Measurements from ENCODE around the gene PLCZ1.

PLCZ1 gene

DNA sequence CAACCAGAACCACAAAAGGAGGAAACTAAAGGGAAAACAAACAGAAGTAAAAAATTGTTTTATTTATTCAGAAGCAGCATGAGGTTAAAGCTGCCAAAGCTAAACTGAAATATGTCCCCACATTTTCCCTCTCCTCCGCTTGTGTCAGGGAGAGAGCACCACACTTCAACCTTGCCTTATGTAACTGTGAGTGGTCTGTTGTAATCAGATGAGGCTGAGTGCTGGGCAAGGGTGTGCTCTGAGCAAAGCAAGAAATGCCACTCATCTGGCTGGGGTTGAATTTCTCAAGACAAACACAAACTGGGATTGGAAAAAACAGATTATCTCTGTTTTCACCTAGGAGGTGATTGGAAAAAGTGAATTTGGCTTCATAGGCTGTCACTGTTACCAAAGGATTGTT, 12.3 kb upstream of the PLCZ1 start:
- no peaks in the 10 kb centered on the region for H3K9me3 ChIP-seq (ENCODE audit: control insufficient read depth, low read length)
- H3K4me1 ChIP-seq (ENCODE audit: control insufficient read depth, insufficient read depth, low read length, poor library complexity, severe bottlenecking), result peaks cover 67% of the 10 kb centered on the region
- no CpG with 5 or more reads among the region's 1 CpG for WGBS, 2 experiments (ENCODE audit: insufficient coverage in 2 of 2)
- H3K36me3 ChIP-seq (ENCODE audit: control insufficient read depth, insufficient read depth, low read length), result no peaks in the 10 kb centered on the region
- no peak overlapping the region for H3K4me3 ChIP-seq (ENCODE audit: extremely low read depth, insufficient read depth, low read length, poor library complexity, severe bottlenecking)
- H3K27ac ChIP-seq (ENCODE audit: low read depth, low read length, severe bottlenecking), result no peak overlapping the region

DNA sequence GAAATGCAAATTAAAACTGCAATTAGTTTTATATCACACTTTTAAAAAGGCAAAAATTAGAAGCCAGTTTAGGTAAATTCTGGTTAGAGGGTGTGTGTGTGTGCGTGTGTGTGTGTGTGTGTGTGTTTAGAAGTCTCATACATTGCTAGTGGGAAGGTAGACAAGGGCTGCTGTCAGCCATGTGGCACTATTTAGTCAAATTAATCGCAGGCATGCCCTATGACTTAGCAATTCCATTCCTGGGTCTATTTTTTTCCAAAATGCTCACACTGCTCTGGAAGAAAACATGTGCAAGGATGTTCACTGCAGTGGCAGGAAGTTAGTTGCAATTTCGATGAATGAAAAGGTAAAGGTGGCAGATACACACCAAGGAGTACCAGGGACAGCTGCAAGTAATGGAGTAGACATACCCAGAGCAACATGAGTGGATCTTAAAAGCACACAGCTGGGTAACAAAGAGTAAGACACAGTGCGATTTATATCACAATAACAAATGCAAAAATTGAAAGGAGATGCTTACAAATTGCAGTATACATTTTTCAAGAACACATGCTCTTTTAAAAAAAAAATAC, 11.7 kb upstream of the PLCZ1 start:
- peaks cover 64% of the 10 kb centered on the region for H3K4me1 ChIP-seq (ENCODE audit: control insufficient read depth, insufficient read depth, low read length, poor library complexity, severe bottlenecking)

DNA sequence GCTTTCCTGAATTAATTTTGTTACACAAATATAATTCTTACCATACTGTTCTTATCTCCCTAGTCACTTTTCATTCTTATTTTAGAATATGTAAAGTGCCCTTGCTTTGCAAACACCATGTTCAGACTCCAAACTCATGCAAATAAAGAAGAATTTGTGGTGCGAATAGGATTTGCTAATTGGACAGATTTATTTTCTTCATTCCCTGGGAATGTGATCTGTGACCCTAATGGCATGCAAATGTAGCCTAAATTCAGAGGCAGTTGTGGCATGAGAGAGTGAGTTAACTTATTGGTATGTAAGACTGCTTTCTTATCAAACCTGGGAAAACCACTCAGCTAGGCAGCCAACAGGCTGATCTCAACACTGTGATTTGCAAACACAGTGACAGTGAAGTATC, 10.1 kb upstream of the PLCZ1 start:
- Histone ChIP-seq H3K4me3 (ENCODE audit: extremely low read depth, insufficient read depth, low read length, poor library complexity, severe bottlenecking) (no peak overlapping the region), H3K4me1 (ENCODE audit: control insufficient read depth, insufficient read depth, low read length, poor library complexity, severe bottlenecking) (peaks cover 48% of the 10 kb centered on the region), H3K9me3 (ENCODE audit: control insufficient read depth, low read length) (no peaks in the 10 kb centered on the region), H3K36me3 (ENCODE audit: control insufficient read depth, insufficient read depth, low read length) (no peaks in the 10 kb centered on the region), H3K27ac (ENCODE audit: low read depth, low read length, severe bottlenecking) (peak overlapping the region; percentile 86)
- WGBS, 2 experiments (ENCODE audit: insufficient coverage in 2 of 2), result no CpG with 5 or more reads among the region's 1 CpG

More for the DNA sequence above, 11.7 kb upstream of the PLCZ1 start:
- Histone ChIP-seq H3K4me3 (ENCODE audit: extremely low read depth, insufficient read depth, low read length, poor library complexity, severe bottlenecking) (no peak overlapping the region), H3K36me3 (ENCODE audit: control insufficient read depth, insufficient read depth, low read length) (no peaks in the 10 kb centered on the region), H3K27ac (ENCODE audit: low read depth, low read length, severe bottlenecking) (no peak overlapping the region), H3K9me3 (ENCODE audit: control insufficient read depth, low read length) (no peaks in the 10 kb centered on the region)
- 97 to 100% methylated on average over 2 to 3 of the region's 4 CpGs for WGBS, 2 experiments (ENCODE audit: insufficient coverage in 2 of 2)

DNA sequence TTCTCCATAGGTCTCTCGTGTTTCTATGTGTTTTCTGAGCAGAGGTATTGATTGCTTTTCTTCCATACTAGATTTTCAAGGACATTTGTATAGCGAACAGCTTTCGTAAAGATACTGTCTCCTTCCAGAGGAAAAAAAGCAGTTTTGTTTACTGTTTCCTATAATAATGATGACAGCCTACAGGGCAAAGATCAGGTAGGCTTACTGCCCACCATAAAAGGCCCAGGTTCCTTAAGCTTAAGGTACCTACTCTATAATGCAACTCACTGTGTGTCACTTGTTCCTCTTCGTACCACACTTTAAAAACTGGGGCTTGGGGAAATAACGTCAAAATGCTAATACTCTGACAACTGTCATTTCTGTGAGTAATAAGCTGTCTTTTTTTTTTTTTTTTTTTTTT, 6.7 kb downstream of the PLCZ1 start:
- WGBS, 2 experiments (ENCODE audit: insufficient coverage in 2 of 2), result no CpG with 5 or more reads among the region's 5 CpGs
- Histone ChIP-seq H3K4me1 (ENCODE audit: control insufficient read depth, insufficient read depth, low read length, poor library complexity, severe bottlenecking) (no peaks in the 10 kb centered on the region), H3K4me3 (ENCODE audit: extremely low read depth, insufficient read depth, low read length, poor library complexity, severe bottlenecking) (no peak overlapping the region), H3K36me3 (ENCODE audit: control insufficient read depth, insufficient read depth, low read length) (no peaks in the 10 kb centered on the region), H3K9me3 (ENCODE audit: control insufficient read depth, low read length) (no peaks in the 10 kb centered on the region), H3K27ac (ENCODE audit: low read depth, low read length, severe bottlenecking) (no peak overlapping the region)

DNA sequence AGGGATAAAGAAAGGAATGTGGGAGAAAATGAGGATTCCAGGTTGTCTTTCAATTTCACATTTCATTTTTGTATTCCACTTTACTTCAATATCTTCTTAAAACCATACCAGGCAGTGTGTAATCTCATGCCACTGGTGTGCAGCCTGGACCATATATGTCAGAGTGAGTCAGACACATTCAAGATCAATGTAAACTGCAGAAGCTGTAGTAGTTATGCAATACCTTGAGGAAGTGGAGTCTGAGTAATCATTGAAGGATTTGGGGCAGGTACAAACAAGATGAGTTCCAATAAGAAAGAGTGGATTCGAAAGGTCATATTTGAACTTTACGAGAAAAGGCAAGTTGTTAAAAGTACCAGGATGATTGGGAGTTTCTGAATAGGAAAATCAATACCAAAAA, 14.1 kb downstream of the PLCZ1 start:
- Histone ChIP-seq H3K36me3 (ENCODE audit: control insufficient read depth, insufficient read depth, low read length) (no peaks in the 10 kb centered on the region), H3K9me3 (ENCODE audit: control insufficient read depth, low read length) (no peaks in the 10 kb centered on the region), H3K4me3 (ENCODE audit: extremely low read depth, insufficient read depth, low read length, poor library complexity, severe bottlenecking) (no peak overlapping the region), H3K27ac (ENCODE audit: low read depth, low read length, severe bottlenecking) (no peak overlapping the region), H3K4me1 (ENCODE audit: control insufficient read depth, insufficient read depth, low read length, poor library complexity, severe bottlenecking) (no peaks in the 10 kb centered on the region)
- 93 to 100% methylated on average over 2 of the region's 2 CpGs for WGBS, 2 experiments (ENCODE audit: insufficient coverage in 2 of 2)

DNA sequence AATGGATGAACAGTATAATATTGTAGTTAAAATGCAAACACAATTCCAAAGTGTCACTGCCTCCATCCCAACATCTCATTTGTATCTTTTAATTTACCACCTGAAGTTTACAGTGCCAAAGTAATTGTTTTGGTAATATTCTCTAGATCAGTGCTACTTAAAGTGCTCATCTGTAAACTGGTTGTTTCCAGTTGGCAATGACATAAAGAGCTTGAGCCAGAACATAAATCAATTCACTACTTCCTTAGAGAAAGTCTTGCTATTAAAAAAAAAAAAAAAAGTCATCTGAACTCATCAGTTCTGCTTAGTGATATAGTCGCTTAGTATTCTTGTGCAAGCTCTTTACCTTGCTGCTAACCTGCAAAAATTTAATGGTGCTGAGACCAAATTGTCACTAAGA, 16.4 kb downstream of the PLCZ1 start:
- no peaks in the 10 kb centered on the region for H3K4me1 ChIP-seq (ENCODE audit: control insufficient read depth, insufficient read depth, low read length, poor library complexity, severe bottlenecking)
- 67 to 100% methylated on average over 1 of the region's 1 CpG for WGBS, 2 experiments (ENCODE audit: insufficient coverage in 2 of 2)
- H3K36me3 ChIP-seq (ENCODE audit: control insufficient read depth, insufficient read depth, low read length), result no peaks in the 10 kb centered on the region
- no peak overlapping the region for H3K4me3 ChIP-seq (ENCODE audit: extremely low read depth, insufficient read depth, low read length, poor library complexity, severe bottlenecking)
- no peaks in the 10 kb centered on the region for H3K9me3 ChIP-seq (ENCODE audit: control insufficient read depth, low read length)
- no peak overlapping the region for H3K27ac ChIP-seq (ENCODE audit: low read depth, low read length, severe bottlenecking)

DNA sequence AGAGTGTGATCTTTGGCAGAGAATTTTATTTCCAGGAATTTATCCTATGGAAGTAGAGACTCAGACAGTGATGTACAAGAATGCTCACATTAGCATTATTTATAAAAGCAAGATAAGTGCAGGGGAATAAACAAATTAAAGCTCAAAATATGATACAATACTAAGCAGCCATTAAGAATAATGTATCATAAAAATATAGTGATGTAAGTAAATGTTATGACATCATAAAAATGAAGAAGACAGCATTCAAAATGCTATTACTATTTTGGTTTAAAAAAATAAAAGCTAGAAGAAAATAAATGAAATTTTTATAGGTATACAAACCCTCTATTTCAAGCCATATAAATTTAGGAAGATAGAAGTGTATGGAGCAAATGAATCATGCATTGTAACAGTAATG, 17.1 kb downstream of the PLCZ1 start:
- H3K9me3 ChIP-seq (ENCODE audit: control insufficient read depth, low read length), result no peaks in the 10 kb centered on the region

DNA sequence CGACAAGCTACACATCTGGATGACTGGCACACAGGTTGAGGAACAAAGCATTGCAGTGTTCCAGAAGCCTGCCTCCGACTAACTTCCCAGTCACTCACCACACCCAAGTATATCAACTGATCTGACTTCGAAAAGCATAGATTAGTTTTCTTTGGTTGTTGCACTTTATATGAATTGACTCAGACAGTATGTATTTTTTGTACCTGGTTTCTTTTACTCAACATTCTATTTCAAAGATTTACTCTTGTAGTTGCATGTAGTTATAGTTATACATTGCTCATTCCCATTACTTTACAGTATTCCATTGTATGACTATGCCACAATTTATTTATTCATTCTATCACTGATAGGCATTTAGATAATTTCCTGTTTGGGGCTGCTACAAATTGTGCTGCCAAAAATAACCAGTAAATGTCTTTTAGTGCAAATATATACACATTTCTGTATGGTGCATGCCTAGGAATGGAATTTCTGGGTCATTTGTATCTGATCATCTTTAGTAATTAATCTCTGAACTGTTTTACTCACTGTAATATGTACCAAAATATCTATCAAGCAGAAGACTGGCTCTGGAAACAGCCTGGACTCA, 17.8 kb downstream of the PLCZ1 start:
- 83 to 100% methylated on average over 1 to 2 of the region's 3 CpGs for WGBS, 2 experiments (ENCODE audit: insufficient coverage in 2 of 2)
- Histone ChIP-seq H3K27ac (ENCODE audit: low read depth, low read length, severe bottlenecking) (no peak overlapping the region), H3K4me3 (ENCODE audit: extremely low read depth, insufficient read depth, low read length, poor library complexity, severe bottlenecking) (no peak overlapping the region), H3K9me3 (ENCODE audit: control insufficient read depth, low read length) (no peaks in the 10 kb centered on the region), H3K4me1 (ENCODE audit: control insufficient read depth, insufficient read depth, low read length, poor library complexity, severe bottlenecking) (no peaks in the 10 kb centered on the region), H3K36me3 (ENCODE audit: control insufficient read depth, insufficient read depth, low read length) (no peaks in the 10 kb centered on the region)

More for the DNA sequence above, 17.1 kb downstream of the PLCZ1 start:
- Histone ChIP-seq H3K4me1 (ENCODE audit: control insufficient read depth, insufficient read depth, low read length, poor library complexity, severe bottlenecking) (no peaks in the 10 kb centered on the region), H3K27ac (ENCODE audit: low read depth, low read length, severe bottlenecking) (no peak overlapping the region), H3K4me3 (ENCODE audit: extremely low read depth, insufficient read depth, low read length, poor library complexity, severe bottlenecking) (no peak overlapping the region), H3K36me3 (ENCODE audit: control insufficient read depth, insufficient read depth, low read length) (no peaks in the 10 kb centered on the region)

DNA sequence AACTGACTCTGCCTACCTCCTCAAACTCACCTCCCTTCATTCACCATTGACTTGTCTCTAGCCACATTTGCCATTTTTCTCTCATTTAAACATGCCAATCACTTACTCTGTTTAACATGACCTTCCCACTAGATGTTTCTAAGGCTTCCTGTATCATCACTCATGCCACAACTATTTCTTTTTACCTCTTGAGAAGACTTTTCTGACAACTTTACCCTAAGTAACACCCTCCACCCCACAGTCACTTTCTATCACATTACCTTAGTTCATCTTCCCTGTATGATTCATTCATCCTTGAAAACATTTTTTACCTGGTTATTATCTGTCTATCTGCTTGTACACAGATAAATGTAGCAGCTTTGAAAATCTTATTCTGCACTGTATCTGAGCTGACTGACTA, 19.4 kb downstream of the PLCZ1 start:
- Histone ChIP-seq H3K36me3 (ENCODE audit: control insufficient read depth, insufficient read depth, low read length) (no peaks in the 10 kb centered on the region), H3K27ac (ENCODE audit: low read depth, low read length, severe bottlenecking) (no peak overlapping the region), H3K4me3 (ENCODE audit: extremely low read depth, insufficient read depth, low read length, poor library complexity, severe bottlenecking) (no peak overlapping the region), H3K4me1 (ENCODE audit: control insufficient read depth, insufficient read depth, low read length, poor library complexity, severe bottlenecking) (no peaks in the 10 kb centered on the region), H3K9me3 (ENCODE audit: control insufficient read depth, low read length) (no peaks in the 10 kb centered on the region)

DNA sequence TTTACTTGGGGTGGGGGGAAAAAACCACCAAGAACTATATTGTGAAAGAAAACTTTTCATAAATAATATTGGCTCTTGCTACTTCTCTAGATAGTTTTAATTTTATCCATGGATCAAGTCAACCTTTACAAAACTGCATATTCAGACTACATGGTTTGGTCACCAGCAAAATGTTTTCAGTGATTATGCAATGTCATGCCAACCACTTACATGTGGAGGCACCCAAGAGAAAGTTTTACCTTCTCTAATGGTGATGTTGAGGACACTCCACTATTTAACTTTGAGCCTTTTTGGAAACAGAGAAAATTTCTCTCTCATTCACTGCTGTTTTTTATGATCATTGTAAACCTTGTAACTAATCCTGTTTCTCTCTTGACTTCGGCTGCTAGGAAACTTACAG, 21.6 kb downstream of the PLCZ1 start:
- Histone ChIP-seq H3K4me3 (ENCODE audit: extremely low read depth, insufficient read depth, low read length, poor library complexity, severe bottlenecking) (no peak overlapping the region), H3K27ac (ENCODE audit: low read depth, low read length, severe bottlenecking) (no peak overlapping the region), H3K36me3 (ENCODE audit: control insufficient read depth, insufficient read depth, low read length) (no peaks in the 10 kb centered on the region), H3K4me1 (ENCODE audit: control insufficient read depth, insufficient read depth, low read length, poor library complexity, severe bottlenecking) (no peaks in the 10 kb centered on the region), H3K9me3 (ENCODE audit: control insufficient read depth, low read length) (no peaks in the 10 kb centered on the region)
- no CpG with 5 or more reads among the region's 1 CpG for WGBS, 2 experiments (ENCODE audit: insufficient coverage in 2 of 2)

DNA sequence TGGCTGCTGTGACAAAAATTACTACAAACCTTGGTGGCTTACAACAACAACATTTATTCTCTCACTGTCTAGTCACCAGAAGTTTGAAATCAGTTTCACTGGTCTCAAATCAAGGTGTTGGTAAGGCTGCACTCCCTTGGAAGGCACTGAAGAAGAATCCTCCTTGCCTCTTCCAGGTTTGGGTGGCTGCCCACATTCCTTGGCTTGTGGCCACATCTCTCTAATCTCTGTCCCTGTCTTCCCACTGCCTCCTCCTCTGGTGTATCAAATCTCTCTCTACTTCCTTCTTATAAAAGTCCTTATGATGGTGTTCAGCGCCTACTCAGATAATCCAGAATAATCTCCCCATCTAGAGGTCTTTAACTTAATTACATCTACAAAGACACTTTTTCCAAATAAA, 31.0 kb downstream of the PLCZ1 start:
- Histone ChIP-seq H3K4me1 (ENCODE audit: control insufficient read depth, insufficient read depth, low read length, poor library complexity, severe bottlenecking) (no peaks in the 10 kb centered on the region), H3K9me3 (ENCODE audit: control insufficient read depth, low read length) (peaks cover 8% of the 10 kb centered on the region), H3K36me3 (ENCODE audit: control insufficient read depth, insufficient read depth, low read length) (no peaks in the 10 kb centered on the region), H3K27ac (ENCODE audit: low read depth, low read length, severe bottlenecking) (no peak overlapping the region), H3K4me3 (ENCODE audit: extremely low read depth, insufficient read depth, low read length, poor library complexity, severe bottlenecking) (no peak overlapping the region)
- WGBS, 2 experiments (ENCODE audit: insufficient coverage in 2 of 2), result 100% methylated on average over 1 of the region's 1 CpG

Measured in mesodermal cell (in vitro differentiated cells).